ENCODE measurements around the gene PHF11.

The PHF11 gene

DNA sequence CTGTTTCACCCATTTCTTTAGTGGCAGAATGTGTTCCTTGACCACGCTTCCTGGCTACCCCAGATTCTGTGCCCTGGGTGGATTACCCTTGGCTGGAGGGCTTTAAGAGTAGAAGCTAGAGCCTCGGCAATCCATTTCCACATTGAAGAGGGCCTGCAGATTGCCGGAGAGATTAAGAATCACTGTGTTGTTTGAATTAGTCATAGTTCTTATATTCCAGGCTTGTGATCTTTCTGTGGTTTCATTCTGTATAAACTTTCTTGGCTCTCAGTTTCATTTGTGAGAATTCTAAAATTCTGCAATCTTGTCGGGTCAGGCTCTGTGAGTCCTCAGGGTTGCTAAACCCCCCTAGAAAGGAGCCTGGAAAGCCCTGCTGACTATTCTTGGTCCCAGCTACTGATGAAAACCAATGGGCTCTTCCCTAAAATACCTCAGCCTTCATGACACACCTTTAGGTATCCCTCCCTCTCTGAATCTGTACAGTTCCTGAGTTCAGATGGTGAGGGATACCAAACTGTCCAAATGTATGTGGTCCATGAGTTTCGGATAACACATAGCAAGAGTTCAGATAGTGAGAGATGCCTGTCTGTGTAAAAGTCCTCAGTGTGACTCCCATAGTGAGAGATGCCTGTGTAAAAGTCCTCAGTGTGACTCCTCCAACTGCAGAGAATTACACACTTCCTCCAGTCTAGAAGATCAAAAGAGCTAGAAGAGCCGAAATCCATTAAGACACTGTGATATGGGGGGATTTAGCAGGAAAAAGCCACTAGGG lies 4.3 kb downstream of the PHF11 start:
- DNase-seq: no peak

DNA sequence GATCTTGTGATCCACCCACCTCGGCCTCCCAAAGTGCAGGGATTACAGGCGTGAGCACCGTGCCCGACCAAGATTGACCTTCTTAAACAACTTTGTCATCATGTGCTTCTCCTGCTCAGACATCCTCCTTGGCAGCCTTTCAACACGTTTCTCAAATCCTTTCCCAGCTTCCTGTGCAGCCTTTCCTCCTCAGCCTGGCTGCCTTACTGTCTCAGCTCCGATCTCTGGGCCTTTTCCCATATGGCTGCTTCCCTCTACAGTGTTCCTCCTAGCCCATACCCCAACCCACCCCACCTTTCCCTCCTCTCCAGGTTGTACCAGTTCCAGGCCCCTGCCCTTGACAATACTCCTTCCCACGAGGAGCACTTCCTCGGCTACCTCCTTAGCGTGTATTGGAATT lies 7.2 kb downstream of the PHF11 start:
- no peak for DNase-seq

- no peak for DNase-seq
Measured at GRCh38 chr13:49503951-49504350, 8.2 kb downstream of the PHF11 start.

GRCh38 chr13:49512578-49512977 lies 16.8 kb downstream of the PHF11 start:
- no peak for DNase-seq

DNA sequence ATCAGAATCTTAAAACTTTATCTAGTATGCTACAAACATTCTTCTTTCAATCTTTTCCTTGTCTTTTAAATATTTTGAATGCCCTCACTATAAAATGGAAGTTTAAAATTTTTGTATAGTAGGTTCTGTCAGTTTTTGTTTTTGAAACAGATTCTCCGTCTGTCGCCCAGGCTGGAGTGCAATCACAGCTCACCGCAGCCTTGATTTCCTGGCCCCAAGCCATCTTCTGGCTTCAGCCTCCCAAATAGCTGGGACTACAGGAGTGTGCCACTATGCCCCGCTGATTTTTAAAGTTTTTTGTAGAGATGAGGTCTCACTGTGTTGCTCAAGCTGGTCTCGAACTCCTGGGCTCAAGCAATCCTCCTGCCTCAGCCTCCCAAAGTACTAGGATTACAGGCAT lies 20.7 kb downstream of the PHF11 start:
- no peak for DNase-seq

GRCh38 chr13:49517461-49517860 lies 21.7 kb downstream of the PHF11 start:
- DNase-seq: no peak

- no peak for DNase-seq
Measured at GRCh38 chr13:49521224-49521623, 25.5 kb downstream of the PHF11 start.

DNA sequence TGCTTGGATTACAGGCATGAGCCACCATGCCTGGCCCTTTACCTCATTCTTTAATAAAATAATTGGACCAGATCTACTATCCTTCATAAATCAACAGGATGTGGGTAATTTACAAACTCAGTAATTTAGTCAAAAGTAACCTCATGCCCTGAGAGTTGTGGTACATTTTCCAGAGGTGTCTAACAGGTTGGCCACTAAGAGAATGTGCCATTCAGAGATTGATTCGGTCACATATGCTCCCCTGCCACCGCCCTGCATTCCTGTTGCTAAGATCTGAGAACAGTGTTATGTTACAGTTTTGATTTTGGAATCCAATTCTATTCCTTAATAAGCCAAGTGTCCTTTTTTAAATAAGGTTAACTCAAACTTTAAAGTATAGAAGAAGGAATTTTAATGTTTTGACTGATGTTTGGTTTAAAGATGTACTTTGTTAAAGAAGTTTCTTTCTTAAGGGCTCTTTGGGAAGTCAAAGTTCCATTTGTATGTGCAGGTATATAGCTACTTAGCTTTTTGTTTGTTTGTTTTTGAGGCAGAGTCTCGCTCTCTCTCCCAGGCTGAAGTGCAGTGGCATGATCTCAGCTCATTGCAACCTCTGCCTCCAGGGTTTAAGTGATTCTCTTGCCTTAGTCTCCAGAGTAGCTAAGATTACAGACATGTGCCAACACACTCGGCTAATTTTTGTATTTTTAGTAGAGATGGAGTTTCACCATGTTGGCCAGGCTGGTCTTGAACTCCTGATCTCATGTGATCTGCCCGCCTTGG lies 29.2 kb downstream of the PHF11 start:
- no peak for DNase-seq

DNA sequence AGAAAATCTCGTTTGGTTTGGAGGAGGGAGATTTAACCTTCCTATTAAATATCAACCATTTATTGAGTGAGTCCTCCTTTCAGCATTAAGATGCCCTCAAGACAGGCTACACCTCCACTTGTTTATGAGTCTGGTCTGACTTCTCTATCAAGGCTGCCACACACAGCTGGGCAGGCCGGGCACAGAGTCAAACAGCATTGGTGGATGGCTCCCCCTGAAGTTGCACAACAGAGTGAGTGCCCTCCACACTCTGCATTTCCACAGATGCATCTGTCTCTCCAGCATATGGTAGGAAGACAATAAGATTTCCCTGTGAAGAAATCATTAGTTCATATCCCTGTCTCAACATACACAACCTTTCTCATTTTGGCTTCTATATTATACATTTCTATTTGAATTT lies 31.4 kb downstream of the PHF11 start:
- no peak for DNase-seq

DNA sequence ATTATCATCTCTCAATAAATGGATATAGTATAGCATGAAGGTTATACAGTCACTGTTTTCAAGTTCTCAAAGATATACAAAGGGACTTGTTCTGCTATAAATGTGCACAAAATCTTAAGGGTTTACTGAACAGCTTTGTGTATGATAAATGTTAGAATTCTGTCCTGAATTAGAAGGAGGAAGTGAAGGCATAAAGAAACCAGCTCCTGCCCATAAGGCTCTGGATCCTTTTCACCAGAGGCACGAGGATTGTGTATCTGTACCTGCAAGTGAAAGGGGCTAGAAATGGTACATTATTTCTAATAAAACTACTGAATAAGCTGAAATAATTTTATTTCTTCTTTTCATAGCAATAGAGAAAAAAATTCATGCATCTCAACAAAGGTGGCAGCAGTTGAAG lies 32.4 kb downstream of the PHF11 start:
- no peak for DNase-seq

GRCh38 chr13:49530457-49530856 lies 34.7 kb downstream of the PHF11 start:
- no peak for DNase-seq

GRCh38 chr13:49532593-49532992 lies 36.8 kb downstream of the PHF11 start:
- DNase-seq: no peak

- no peak for DNase-seq
Measured at GRCh38 chr13:49533011-49533410, 37.3 kb downstream of the PHF11 start.

- no peak for DNase-seq
Measured at GRCh38 chr13:49533591-49534269, 38.0 kb downstream of the PHF11 start.

- DNase-seq: no peak
Measured at GRCh38 chr13:49536144-49536873, 40.6 kb downstream of the PHF11 start.

- no peak for DNase-seq
Measured at GRCh38 chr13:49538404-49538803, 42.7 kb downstream of the PHF11 start.

DNA sequence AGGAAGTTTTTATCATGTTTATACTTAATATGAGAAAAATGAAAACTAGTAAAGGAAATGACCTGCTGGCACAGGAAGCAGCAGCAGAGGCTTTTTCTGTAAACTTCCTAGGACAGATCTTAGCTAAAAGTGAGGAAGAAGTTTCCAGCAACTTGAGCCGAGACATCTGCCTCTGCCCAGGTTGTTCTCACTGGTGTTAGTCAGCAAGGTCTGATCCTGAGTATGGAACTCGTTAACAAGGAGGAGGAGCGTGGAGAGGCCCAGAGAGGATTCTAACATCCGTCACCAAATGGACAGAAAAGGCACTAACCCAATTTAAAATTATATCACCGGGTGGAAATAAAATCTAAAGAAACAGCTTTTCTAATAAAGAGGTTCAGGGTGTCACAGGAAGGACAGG lies 43.6 kb downstream of the PHF11 start:
- DNase-seq: no peak

GRCh38 chr13:49539746-49540145 lies 44.0 kb downstream of the PHF11 start:
- no peak for DNase-seq

DNA sequence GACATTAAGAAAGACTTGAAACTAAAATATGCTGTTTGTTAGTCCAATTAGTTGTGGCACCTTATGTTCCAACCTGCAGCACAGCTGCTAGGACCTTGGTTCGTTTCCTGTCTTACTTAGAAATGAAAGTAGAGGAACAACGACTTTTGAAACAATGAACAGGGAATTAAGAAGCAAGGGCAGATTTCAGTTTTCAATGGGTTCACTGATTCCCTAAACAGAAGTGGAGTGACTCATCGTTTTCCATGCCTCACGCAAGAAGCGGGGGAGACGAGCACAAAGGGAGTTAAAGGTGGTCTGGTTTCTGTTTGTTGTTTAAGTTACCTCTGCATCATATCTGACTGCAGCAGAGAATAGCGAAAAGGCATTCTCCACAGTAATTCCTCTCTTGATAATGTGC lies 44.8 kb downstream of the PHF11 start:
- no peak for DNase-seq

- no peak for DNase-seq
Measured at GRCh38 chr13:49543656-49544055, 47.9 kb downstream of the PHF11 start.

DNA sequence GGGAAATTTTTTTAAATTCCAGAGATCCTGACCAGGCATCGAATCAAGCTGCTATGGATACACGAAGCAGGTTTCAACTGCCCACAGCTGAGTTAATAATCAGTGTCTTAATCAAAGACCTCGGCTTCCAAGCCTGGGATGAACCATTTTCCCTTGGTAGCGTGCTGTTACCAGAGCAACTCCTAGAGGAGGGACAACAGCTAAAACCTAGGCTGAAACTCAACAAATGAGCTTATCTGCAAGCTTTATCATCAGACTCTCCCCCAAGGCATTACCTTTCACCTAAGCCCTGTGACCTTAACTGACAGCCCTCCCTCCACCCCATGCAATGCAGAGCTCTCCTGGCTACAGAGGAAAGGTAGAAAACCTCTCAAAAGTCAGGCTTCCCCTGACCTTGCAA lies 49.9 kb downstream of the PHF11 start:
- DNase-seq: no peak

- peak in 1 of 2 experiments; percentile 27 for DNase-seq
Measured at GRCh38 chr13:49546561-49546960, 50.8 kb downstream of the PHF11 start.

DNA sequence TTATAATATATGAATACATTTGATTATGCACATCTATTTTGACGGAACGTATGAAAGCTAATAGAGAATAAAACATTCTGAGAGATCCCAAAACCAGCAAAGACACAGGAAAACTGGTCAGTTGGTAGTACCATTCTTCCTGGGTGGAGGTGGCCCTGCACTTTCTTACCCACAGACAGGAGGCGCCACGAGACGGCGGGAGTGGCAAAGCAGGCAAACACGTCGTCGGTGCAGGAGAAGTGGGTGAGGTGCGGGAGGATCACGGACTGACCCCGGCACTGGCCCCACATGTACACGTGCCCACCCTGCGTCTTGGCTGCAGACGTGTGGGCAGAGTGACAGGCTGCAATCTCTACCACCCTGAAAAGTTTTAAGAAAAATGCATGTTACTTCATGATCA lies 53.5 kb downstream of the PHF11 start:
- DNase-seq: no peak

Data from NCI-H524 (cell line).